Activated CD8-positive, alpha-beta memory T cell treated with anti-CD3 and anti-CD28 coated beads, Interleukin-2, amount 50 U/mL, for 1 hour (primary cell): Measurements from ENCODE around the gene MORN5.
"Not testable (repeated sequence)": the region's sequence is repeated elsewhere in the genome, so short reads cannot be mapped to it uniquely, and the experiment has no call there.

Source experiments
- DNase-seq: peaks from one replicate; pipeline ENCODE4 v3.0.0-alpha.2; 2020; ENCODE audit errors: extremely low read depth

MORN5 gene

GRCh38 chr9:122159026-122159924, at the start of gene MORN5, which contains the start of gene NDUFA8:
Gene MORN5 (plus strand): TSS chr9:122159908. CDS start chr9:122159973, 65 bp downstream.
Gene NDUFA8 (minus strand): TSS chr9:122159779. CDS start chr9:122159677, 102 bp downstream.
- DNase-seq: peak; percentile 90

GRCh38 chr9:122110100-122110833, 49.4 kb upstream of the MORN5 start:
- DNase-seq: no peak

GRCh38 chr9:122111413-122112085, 48.2 kb upstream of the MORN5 start:
- DNase-seq: no peak

GRCh38 chr9:122112238-122112637, 47.5 kb upstream of the MORN5 start:
- DNase-seq: no peak

GRCh38 chr9:122113574-122113973, 46.1 kb upstream of the MORN5 start:
- no peak for DNase-seq

GRCh38 chr9:122115176-122116035, 44.3 kb upstream of the MORN5 start:
- DNase-seq: no peak

- DNase-seq: no peak
Measured at GRCh38 chr9:122116040-122116439, 43.7 kb upstream of the MORN5 start.

GRCh38 chr9:122116448-122117173, 43.1 kb upstream of the MORN5 start:
- DNase-seq: no peak

- not testable (repeated sequence) for DNase-seq
Measured at GRCh38 chr9:122117241-122117640, 42.5 kb upstream of the MORN5 start.

- no peak for DNase-seq
Measured at GRCh38 chr9:122118343-122119165, 41.2 kb upstream of the MORN5 start.

GRCh38 chr9:122119166-122119521, 40.6 kb upstream of the MORN5 start:
- no peak for DNase-seq

- DNase-seq: no peak
Measured at GRCh38 chr9:122119721-122120120, 40.0 kb upstream of the MORN5 start.

GRCh38 chr9:122120316-122121071, 39.2 kb upstream of the MORN5 start:
- DNase-seq: no peak

- DNase-seq: no peak
Measured at GRCh38 chr9:122121391-122121790, 38.3 kb upstream of the MORN5 start.

- DNase-seq: no peak
Measured at GRCh38 chr9:122121931-122122330, 37.8 kb upstream of the MORN5 start.

GRCh38 chr9:122122468-122122867, 37.2 kb upstream of the MORN5 start:
- DNase-seq: no peak

- DNase-seq: no peak
Measured at GRCh38 chr9:122122903-122123632, 36.6 kb upstream of the MORN5 start.

- no peak for DNase-seq
Measured at GRCh38 chr9:122124048-122124447, 35.7 kb upstream of the MORN5 start.
